Stimulated activated CD4-positive, alpha-beta T cell treated with anti-CD3 and anti-CD28 coated beads, Interleukin-1b, Interleukin-23, amount 100 ng/mL, for 48 hours (primary cell): ENCODE measurements around the gene SAMD13.
A peak's percentile ranks its signal among the peaks of the same experiment; 100 is the strongest.

Experiments used
- DNase-seq: peaks from one replicate; pipeline ENCODE4 v3.0.0-alpha.2; 2020

SAMD13 gene

DNA sequence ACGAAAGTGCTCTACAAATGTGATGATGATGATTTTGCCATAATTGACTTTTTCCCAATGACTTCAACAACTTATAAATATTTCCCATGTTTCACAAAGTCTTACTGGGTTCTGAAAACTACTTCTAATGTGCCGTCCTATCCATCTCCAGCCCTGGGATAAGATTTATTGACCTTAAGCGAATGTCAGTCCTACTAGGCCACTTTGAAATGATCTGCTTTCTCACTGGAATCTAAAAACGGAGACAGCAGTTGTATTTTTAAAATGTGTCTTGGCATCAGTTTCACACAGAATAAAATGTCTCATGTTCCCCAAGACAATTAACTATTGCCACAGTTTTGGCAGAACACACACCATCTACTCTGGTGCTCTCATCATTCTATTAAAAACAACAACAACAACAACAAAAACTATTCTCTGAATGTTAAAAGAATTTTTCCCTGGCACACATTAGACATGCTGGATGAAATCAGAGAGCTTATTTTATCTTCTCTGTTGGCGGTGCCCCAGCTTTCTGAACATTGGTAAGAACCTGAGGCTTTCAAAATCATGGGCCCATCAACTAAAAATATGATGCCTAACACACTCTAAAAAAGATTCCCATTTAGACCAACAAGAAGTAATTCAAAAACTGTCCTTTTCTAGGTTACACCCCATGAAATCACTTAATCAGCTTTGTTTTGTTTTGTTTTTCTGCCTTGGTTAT is 73.6 kb downstream of the SAMD13 start:
- DNase-seq: no peak

DNA sequence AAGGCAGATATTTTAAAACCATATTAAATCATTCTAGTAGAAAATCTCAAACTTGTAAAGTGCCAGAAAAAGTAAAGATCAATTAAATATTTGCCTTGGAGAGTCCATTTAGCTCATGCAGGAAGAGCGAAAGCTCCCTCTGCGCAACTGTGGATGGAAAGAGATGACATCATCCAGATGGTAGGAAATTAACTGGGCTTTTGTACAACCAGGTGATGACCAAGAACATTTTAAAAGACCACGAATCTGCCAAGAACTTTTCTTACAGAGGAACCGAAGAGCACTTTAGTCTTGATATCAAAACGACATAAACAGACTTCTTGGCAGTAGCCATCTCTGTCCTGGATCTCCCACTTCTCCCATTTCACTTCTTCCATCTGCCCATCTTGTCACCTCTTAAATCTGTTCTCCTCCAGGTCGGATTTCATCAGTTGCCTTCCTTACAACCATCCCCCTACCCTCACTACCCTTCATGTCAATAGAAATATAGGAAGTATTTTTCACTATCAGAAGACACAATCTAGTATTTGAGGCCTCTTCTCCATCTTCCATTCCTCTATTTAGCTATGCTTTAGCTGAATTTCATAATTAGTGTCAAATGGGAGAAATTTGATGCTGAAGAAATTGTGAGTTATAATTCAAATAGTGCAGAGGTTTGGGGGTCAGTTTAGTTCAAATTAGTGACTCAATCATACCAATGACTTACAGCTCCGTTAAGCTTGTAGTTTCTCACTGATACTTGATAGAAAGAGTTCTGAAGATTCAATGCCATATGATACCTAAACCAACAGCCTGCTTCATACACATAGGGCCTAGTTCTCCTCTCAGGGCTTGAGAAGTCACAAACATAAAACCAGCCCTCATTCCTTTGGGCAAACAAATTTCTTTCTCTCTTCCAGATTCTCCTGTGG is 74.7 kb downstream of the SAMD13 start:
- no peak for DNase-seq

DNA sequence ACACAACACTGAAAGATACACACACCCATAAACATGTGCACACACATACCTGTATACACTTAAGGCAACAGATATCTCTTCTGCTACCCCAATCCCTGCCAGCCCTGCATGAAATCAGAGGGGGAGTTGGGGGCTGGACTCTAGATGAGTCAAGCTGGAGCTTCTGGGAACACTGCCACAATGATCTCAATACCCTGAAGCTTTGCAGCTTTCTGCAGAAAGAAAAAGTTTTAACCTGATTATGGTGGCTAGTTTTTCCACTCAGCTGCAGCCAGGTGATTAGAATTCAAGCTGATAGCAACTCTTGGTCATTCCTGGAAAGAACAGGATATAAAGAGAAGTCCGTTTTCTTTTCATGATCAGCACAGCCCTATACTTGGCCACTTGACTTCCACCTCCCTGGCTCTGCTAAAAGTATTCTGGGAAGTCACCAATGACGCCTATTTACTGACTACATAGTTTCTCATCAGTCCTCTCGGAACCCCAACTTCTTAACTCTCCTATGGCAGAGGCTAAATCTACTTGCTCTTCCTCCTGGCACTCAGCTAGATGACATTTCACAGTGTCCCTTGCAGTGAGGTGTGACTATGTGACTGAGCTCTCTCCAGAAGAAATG is 76.1 kb downstream of the SAMD13 start:
- DNase-seq: no peak

DNA sequence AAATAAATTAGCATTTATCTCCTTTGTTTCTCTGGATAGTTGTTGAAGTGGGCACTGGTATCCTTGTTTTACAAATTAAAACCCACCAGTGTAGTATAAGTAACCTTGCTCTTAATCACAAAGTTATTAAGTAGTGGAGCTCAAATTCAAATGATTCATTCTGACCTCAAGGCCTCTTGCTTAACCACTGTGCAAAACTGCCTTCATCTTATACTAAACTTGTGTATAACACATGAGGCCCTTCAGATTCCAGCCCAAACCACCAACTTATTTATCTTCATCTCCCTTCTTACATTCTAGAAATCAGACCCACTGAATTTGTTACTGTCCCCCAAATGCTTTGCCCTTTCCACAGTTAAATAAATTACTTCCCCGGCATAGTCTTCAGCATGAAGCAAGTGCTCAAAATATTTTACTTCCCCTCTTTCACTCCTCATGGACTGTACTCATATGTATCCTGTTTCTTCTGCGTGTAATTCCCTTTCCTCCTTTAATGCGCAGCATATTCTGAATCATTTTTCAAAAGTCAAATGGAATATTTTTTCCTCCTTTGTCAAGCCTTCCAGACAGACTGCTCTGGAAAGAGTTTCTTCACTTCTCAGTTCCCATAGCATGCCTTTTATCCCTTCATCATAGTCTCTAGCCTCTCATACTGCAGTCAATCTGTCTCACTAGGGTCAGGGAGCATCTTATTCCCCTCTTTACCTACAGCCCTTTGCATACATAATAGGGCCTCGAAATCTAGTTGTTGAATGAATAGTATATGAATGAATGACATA is 77.8 kb downstream of the SAMD13 start:
- DNase-seq: no peak

DNA sequence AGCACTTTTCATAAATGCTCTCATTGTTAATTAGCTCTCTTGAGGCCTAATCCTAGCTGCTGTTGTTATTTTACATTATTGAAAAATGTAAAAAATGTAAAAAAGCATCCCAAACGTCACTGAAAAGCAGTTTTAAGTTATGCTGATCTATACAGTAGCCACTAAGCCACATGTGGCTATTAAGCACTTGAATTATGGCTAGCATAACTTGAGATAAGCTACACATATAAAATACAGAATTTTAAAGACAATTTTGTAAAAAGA is 78.3 kb downstream of the SAMD13 start:
- DNase-seq: no peak

DNA sequence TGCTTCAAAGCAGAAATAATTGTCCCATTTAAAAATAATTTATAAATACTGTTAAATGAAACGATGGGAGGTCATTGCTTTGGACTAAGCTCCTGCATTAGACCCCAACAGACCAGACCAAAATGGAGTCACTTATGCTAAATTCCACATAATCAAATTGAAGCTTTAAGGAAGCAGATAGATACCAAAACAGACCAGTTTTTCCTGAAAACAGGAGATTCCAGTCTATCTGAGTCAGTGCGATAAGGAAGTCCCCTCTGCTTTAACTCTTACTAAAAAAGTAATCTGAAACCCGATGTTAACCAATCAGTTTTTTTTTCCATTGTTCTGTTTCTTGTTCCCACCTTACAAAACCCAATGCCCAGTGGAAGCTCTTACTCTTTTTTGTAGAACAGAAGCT is 80.6 kb downstream of the SAMD13 start:
- no peak for DNase-seq

DNA sequence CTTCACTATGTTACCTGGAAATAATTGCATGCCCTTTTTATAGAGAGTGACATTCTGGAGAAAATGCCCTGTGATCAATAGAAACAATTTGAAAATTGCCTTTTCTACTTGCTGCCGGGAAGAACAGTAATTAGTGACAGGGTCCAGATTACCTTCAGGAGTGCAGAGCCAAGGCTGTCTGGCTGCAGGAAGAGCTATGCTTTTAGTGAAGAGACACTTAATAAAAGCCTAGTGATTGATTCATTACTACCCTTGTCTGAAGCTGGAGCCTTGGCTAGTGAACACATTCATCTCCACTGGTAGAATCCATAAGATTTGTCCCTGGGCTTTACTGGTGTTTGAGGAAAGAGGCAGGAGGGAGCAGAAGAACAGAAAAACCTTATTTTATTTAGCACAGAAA is 83.8 kb downstream of the SAMD13 start:
- no peak for DNase-seq

DNA sequence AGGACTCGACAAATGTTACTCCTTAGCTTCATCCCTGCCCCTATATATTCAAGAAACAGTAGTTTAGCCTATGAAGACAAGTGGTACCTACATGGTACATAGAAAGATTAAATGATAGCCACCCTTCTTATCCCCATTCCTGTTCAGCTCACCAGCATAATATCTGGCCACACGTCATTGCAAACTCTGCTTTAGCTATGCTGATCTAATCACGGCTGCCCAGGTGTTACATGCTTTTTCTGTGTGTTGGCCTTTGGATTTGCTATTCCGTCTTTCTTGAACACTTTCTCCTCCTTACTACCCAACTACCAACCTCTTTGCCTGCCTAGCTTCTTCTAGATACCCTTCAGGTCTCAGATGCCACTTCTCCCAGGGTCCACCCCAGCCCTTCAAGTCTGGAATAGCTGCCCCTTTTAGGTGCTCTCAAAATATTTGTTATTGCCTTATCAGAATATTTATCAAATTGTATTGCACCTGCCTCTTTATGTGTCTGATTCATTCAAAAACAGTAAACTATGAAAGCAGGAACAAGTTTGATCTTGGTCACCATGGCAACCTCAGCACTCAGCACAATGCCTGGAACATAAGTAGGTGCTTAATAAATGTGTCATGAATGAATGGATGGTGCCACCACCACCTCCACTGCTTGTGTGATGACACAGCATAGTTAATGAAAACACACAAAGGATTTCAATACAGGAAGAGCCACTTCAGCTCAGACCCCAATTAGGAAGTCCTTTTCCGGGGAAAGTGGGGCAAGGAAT is 85.4 kb downstream of the SAMD13 start:
- peak; percentile 2 for DNase-seq

DNA sequence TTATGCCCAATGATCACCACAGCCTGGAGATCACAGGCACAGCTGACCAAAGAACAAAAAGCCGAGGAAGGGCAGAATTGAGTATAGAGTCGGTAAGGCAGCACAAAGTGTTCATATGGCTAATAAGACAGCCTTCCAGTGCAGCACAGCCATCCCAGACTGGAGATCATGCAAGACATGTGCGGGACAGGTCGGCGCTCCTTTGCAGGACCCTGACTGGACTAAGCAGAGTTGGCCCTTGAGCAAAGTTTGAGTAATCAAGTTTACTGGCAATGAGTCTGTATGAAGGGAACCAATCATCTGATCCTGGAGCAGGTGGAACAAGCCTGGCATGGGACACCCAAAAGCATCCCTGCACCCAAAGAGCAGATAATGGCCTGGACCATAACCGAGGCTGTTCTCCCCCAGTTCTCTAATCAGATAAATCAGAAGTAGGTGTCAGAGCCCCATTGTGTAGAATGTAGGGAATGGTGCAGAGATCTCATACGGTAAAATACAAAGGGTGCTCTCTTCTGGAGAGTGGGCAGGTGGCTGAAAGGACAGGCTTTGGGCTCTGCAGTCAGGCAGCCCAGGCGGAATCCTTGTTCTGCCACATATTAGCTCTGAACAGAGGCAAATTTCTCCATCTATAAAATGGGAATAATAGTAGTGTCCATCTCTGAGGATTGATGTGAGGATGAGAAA is 86.1 kb downstream of the SAMD13 start:
- DNase-seq: no peak

DNA sequence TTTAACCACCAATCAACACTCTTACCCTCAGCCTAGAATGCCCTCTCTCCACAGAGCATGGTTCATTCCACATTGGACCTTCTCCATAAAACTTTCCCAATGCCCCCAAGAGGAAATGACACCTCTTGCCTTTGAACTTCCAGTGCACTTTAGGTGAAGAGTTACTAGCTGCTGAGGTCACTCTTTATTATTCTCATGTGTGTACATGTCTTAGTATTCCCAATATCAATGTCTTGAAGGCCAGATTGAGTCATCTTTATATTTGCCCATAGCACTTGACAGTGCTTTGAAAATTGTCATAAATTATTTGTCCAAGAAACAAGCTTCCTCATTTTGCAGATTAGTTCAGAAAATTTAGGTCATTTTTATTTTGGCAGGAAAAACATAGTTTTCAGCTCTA is 88.7 kb downstream of the SAMD13 start:
- no peak for DNase-seq

DNA sequence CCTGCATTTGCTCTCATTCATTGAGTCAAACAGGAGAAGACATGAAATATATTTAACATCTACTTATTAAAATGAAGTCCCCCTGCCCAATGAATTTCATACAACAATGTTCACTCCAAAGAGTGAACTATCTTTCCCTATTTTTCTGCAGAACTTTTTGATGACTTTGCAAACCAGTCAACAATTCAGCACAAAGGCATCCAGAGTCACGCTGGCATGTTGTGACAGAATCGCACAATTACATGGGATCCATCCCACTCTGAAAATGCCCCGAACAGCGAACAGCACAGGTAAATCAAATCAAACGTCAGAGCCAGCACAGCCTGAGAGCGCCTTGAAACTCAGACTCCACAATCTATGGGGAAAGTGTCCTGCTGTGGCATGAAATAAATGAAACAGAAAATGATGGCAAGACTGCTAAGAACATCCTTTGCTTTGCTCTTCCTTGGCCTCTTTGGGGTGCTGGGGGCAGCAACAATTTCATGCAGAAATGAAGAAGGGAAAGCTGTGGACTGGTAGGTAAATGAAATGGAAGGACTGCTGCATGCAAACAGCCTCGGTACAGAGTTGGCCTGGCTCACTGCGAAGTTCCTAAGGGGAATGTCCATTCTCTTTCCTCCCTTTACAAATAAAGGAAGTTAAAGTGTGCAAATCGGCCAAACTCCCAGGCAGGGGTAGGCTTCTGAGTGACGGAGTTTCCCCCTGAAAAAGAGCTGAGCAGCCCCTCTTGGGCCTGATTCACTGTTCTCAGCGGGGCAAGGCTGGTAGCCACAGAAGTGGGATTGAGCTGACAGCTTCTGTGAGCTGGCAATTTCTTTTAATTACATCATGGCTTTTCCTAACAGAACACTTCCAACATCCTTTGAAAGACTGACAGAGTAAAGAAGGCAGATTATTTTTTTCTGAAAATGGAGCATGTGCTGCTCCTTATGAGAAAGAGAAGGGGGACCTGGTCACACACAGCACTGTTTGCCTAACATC is 97.0 kb downstream of the SAMD13 start, which contains the start of gene DNASE2B:
Gene DNASE2B, plus strand, starts transcription at position 310 of the 981 bp plus-strand sequence. Its CDS starts 81 bp downstream, at position 391.
- DNase-seq: no peak
